HEK293 (cell line): ENCODE measurements around the gene EOGT.

Experiments
- CTCF ChIA-PET: fragments of 350-600 bp; formaldehyde crosslinking; extraction: SDS; loops from one replicate; lab custom pipeline; 2021; ENCODE audit warnings: antibody characterized with exemption; lab: Yijun Ruan, JAX
- POLR2A ChIA-PET: fragments of 300-600 bp; formaldehyde crosslinking; extraction: SDS; loops from one replicate; lab custom pipeline; 2020; ENCODE audit warnings: antibody characterized with exemption, inconsistent platforms; lab: Yijun Ruan, JAX
- H3K27ac ChIP-seq: fragments of 200-500 bp; sonication (Bioruptor generic); 2 replicates; pipeline ENCODE4 v1.5.1; 2014; ENCODE audit warnings: low read depth, low read length, control low read depth, inconsistent platforms; ENCODE audit errors: extremely low read depth
- H3K36me3 ChIP-seq, 2 experiments: fragments of 200-500 bp in 1 of 2; sonication (Bioruptor generic) in 1 of 2; 1 replicate in 1 of 2; 2 replicates in 1 of 2; pipeline ENCODE4 v1.5.1; 2014 to 2017; ENCODE audit warnings: inconsistent platforms in 2 of 2, low read length in 2 of 2; ENCODE audit not compliant: control insufficient read depth in 2 of 2, insufficient read depth in 1 of 2
- H3K4me1 ChIP-seq: fragments of 200-500 bp; sonication (Bioruptor generic); 2 replicates; pipeline ENCODE4 v1.5.1; 2014; ENCODE audit warnings: mild to moderate bottlenecking, low read length, inconsistent platforms; ENCODE audit not compliant: control insufficient read depth, insufficient read depth
- H3K4me3 ChIP-seq: 2 replicates; pipeline ENCODE4 v1.5.1; 2011; ENCODE audit warnings: low read depth, mild to moderate bottlenecking, control low read depth, low read length, moderate library complexity
- H3K9me3 ChIP-seq: fragments of 200-500 bp; sonication (Bioruptor generic); 2 replicates; pipeline ENCODE4 v1.5.1; 2014; ENCODE audit warnings: low read depth, low read length, inconsistent platforms; ENCODE audit not compliant: control insufficient read depth, insufficient read depth
- AEBP2 ChIP-seq: fragments of 450-650 bp; formaldehyde crosslinking; IDR thresholded peaks from 2 replicates; pipeline ENCODE4 v1.5.1; 2016; ENCODE audit warnings: missing biosample characterization, missing genetic modification characterization, borderline replicate concordance
- ELK4 ChIP-seq: IDR thresholded peaks from 2 replicates; pipeline ENCODE4 v1.6.1; 2011; ENCODE audit warnings: mild to moderate bottlenecking, low read depth, low read length, borderline replicate concordance
- MZF1 ChIP-seq: fragments of 450-650 bp; formaldehyde crosslinking; IDR thresholded peaks from 2 replicates; pipeline ENCODE4 v1.5.1; 2017; ENCODE audit warnings: missing biosample characterization, missing genetic modification characterization, borderline replicate concordance
- SCRT2 ChIP-seq: fragments of 450-650 bp; formaldehyde crosslinking; IDR thresholded peaks from 2 replicates; pipeline ENCODE4 v1.5.1; 2016; ENCODE audit warnings: missing biosample characterization, missing genetic modification characterization
- ZFP69B ChIP-seq: fragments of 450-650 bp; formaldehyde crosslinking; IDR thresholded peaks from 2 replicates; pipeline ENCODE4 v1.5.1; 2016; ENCODE audit warnings: missing biosample characterization, missing genetic modification characterization
- ZNF146 ChIP-seq: fragments of 450-650 bp; formaldehyde crosslinking; IDR thresholded peaks from 2 replicates; pipeline ENCODE4 v1.5.1; 2016; ENCODE audit warnings: missing biosample characterization, missing genetic modification characterization
- ZNF184 ChIP-seq: fragments of 450-650 bp; IDR thresholded peaks from 2 replicates; pipeline ENCODE4 v1.5.1; 2018; ENCODE audit warnings: missing biosample characterization, mild to moderate bottlenecking, missing genetic modification characterization
- ZNF239 ChIP-seq: fragments of 450-650 bp; formaldehyde crosslinking; IDR thresholded peaks from 2 replicates; pipeline ENCODE4 v1.5.1; 2016; ENCODE audit warnings: missing biosample characterization, missing genetic modification characterization
- ZNF350 ChIP-seq: fragments of 450-650 bp; formaldehyde crosslinking; IDR thresholded peaks from 2 replicates; pipeline ENCODE4 v1.5.0; 2017; ENCODE audit warnings: missing biosample characterization, mild to moderate bottlenecking, missing genetic modification characterization
- ZNF561 ChIP-seq: fragments of 450-650 bp; IDR thresholded peaks from 2 replicates; pipeline ENCODE4 v1.5.1; 2018; ENCODE audit warnings: missing biosample characterization, missing genetic modification characterization, borderline replicate concordance
- ZNF621 ChIP-seq: fragments of 450-650 bp; formaldehyde crosslinking; IDR thresholded peaks from 2 replicates; pipeline ENCODE4 v1.5.1; 2017; ENCODE audit warnings: missing biosample characterization, missing genetic modification characterization
- ZNF645 ChIP-seq: fragments of 450-650 bp; formaldehyde crosslinking; IDR thresholded peaks from 2 replicates; pipeline ENCODE4; 2016; ENCODE audit warnings: missing biosample characterization, missing genetic modification characterization
- ZNF664 ChIP-seq: fragments of 450-650 bp; formaldehyde crosslinking; IDR thresholded peaks from 2 replicates; pipeline ENCODE4 v1.5.1; 2016; ENCODE audit warnings: missing biosample characterization, missing genetic modification characterization
- ZNF692 ChIP-seq: fragments of 450-650 bp; formaldehyde crosslinking; IDR thresholded peaks from 2 replicates; pipeline ENCODE4 v1.5.1; 2016; ENCODE audit warnings: missing biosample characterization, missing genetic modification characterization
- ZNF76 ChIP-seq: fragments of 450-650 bp; formaldehyde crosslinking; IDR thresholded peaks from 2 replicates; pipeline ENCODE4; 2016; ENCODE audit warnings: low read depth, missing biosample characterization, missing genetic modification characterization, borderline replicate concordance
- ZNF776 ChIP-seq: fragments of 450-650 bp; formaldehyde crosslinking; IDR thresholded peaks from 2 replicates; pipeline ENCODE4 v1.5.0; 2017; ENCODE audit warnings: missing biosample characterization, missing genetic modification characterization, borderline replicate concordance
- ZNF792 ChIP-seq: fragments of 450-650 bp; formaldehyde crosslinking; IDR thresholded peaks from 2 replicates; pipeline ENCODE4 v1.5.1; 2016; ENCODE audit warnings: missing biosample characterization, missing genetic modification characterization
- ZSCAN5A ChIP-seq: fragments of 450-650 bp; formaldehyde crosslinking; IDR thresholded peaks from 2 replicates; pipeline ENCODE4 v1.5.1; 2016; ENCODE audit warnings: missing biosample characterization, missing genetic modification characterization

Gene EOGT

GRCh38 chr3:68943753-68944500, 69.6 kb downstream of the EOGT start:
- ChIA-PET POLR2A (no interaction called here), CTCF (no interaction called here)
- no peak overlapping the region for H3K27ac ChIP-seq

More at GRCh38 chr3:68943753-68944500, 69.6 kb downstream of the EOGT start:
- H3K4me3 ChIP-seq = no peak overlapping the region
- no peaks in the 10 kb centered on the region for H3K9me3 ChIP-seq
- no peaks in the 10 kb centered on the region for H3K36me3 ChIP-seq
- TF ChIP-seq ZNF350 (tag by site-specific recombination) (no peak), ZNF561 (tag by site-specific recombination) (no peak), ELK4 (no peak), ZNF664 (tag by site-specific recombination) (no peak), ZSCAN5A (no peak), ZNF184 (tag by site-specific recombination) (no peak), MZF1 (tag by site-specific recombination) (no peak), ZNF776 (tag by site-specific recombination) (no peak), ZNF645 (tag by site-specific recombination) (no peak), ZNF146 (tag by site-specific recombination) (no peak), ZNF621 (tag by site-specific recombination) (no peak), ZFP69B (tag by site-specific recombination) (no peak), ZNF76 (tag by site-specific recombination) (no peak), SCRT2 (tag by site-specific recombination) (no peak), ZNF239 (no peak), ZNF692 (tag by site-specific recombination) (no peak), AEBP2 (tag by site-specific recombination) (no peak), ZNF792 (tag by site-specific recombination) (no peak)
- TF ChIP-seq, all 188 proteins: peak for 0
- no peaks in the 10 kb centered on the region for H3K4me1 ChIP-seq
